ENCODE data around the gene ELOB.

ELOB gene

DNA sequence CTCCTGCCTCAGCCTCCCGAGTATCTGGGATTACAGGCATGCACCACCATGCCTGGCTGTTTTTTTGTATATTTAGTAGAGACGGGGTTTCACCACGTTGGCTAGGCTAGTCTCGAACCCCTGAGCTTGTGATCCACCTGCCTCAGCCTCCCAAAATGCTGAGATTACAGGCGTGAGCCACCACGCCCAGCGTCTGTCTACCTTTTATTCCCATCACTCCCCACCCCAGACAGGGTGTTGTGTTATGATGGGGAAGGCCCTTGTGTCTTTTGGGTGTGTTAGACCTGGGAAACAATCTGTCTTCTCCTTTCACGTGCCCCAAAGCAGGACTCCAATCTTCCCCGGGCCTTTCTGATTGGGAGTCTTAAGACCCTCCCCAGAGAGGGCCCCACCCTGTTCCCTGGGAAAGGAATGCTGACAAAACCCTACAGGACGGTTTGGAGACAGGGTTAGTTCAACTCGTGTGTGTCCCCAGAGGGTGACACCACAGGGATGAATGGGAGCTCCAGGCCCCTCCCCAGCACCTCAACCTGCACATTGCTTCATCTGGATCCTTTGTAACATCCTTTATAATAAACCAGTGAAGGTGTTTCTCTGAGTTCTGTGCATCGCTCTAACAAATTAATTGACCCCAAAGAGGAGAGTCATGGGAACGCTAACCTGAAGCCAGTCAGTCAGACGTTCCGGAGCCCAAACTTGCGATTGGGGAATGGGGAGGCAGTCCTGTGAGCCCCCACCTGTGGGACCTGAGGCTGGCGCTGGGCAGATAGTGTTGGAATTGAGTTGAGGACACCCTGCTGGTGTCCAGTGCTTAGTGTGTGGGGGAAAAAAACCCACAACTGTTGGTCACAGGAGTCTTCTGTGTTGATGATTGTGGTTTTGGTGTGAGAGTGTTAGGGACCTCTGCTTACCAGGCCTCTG, 3.2 kb upstream of the ELOB start:
- no peak for DNase-seq

DNA sequence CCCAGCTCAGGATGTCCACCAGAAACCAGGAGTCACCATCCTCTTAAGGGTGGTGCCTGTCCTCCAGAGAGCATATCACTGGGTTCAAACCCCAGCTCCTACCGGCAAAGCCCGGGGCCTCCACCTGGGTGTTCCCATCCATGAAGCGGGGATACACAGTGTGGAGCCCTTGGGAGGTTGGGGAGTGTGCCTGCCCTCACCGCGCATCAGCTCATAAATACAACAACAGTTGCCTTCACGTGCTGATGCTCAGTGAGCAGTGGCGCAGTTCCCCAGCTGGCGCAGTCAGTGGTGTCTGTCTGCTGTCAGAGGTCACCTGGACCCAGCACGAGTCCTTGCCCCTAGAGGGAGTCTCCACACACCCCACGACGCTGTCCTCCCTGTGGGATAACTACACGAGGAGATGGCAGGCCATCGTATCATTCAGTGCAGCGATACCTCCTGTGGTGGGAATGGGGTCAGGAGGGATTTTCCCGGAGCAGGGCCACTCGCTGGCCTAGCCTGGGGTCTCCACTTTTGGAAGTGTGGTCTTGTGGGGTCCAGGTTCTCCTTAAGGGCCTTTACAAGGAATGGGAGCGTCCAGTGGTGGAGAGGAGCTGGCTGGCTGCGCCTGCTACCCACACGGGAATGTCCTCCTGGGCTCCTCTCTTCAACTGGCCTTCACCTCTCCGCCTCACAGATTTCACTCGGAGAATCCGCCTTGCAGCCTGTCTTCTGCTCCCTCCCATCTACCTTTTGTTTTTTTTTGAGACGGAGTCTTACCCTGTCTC, 2.3 kb upstream of the ELOB start:
- DNase-seq, result no peak

DNA sequence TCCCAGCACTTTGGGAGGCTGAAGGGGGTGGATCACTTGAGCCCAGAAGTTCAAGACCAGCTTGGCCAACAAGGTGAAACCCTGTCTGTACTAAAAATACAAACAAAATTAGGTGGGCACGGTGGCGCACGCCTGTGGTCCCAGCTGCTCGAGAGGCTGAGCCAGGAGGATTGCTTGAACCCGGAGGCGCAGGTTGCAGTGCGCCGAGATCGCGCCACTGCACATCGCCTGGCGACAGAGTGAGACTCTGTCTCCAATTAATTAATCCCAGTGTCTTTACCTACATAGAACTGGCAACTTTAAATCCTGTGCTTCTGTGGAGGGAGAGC, 1.5 kb upstream of the ELOB start:
- no peak for DNase-seq

DNA sequence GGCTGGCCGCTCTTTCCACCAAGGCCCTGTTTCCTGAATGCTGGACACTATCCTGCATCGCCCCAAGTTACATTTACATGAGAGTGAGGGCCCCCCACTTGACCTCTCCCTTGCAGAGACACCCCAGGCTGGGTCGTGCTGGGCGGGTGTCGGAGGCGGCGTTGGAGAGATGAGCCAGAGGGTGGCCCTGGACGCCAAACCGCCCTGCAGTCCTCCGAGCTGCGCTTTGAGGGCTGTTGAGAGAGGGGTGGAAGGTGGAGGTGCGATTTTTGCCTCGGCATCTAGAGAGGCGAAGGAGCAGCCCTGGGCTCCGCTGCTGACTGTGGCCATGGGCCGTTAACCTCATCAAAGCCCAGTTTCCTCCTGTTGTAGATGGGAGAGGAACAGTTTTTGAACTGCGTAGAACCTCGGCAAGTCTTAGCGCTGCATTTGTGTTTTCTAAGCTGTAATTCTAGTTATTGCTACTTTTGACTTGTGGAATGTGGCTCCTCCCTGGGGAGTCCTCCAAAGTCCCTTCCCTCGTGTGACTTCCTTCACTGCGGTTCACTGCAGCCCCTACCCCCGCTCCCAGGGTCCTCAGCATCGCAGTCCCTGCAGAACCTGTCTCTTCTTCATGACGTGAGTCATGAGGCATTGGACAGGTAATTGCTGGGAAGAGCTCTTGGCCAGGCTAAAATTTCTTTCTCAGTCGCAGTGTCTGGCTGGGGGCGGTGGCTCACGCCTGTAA, 986 bp upstream of the ELOB start:
- DNase-seq, result peak; percentile 58

DNA sequence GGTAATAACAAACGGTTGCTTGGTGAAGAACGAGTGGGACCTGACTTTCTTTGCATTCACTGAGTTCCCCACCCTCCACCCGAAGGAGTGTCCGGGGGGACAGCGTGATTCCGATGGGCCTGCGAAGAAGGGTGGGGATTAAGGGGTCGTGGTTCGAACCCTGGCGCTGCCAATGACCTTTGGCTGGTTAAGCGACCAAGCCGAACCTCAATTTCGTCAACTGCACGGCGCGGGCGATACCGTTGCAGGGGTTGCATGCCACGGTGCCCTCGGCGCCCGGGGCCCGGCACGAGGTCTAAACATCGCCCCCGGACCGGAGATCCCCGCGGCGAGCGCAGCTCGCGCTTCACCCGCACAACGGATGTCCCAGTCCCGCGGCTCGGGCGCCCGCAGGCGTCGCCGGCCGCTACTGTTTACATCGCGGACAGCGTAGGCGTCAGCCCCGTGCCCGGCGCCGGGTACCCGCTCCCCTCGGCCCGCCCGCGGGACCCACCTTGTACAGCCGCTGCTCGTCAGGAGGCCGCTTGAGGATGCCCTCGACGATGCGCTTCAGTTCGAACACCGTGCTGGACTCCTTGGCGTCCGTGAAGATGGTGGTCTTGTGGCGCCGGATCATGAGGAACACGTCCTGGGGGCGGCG, 460 bp downstream of the ELOB start:
- no peak for DNase-seq

DNA sequence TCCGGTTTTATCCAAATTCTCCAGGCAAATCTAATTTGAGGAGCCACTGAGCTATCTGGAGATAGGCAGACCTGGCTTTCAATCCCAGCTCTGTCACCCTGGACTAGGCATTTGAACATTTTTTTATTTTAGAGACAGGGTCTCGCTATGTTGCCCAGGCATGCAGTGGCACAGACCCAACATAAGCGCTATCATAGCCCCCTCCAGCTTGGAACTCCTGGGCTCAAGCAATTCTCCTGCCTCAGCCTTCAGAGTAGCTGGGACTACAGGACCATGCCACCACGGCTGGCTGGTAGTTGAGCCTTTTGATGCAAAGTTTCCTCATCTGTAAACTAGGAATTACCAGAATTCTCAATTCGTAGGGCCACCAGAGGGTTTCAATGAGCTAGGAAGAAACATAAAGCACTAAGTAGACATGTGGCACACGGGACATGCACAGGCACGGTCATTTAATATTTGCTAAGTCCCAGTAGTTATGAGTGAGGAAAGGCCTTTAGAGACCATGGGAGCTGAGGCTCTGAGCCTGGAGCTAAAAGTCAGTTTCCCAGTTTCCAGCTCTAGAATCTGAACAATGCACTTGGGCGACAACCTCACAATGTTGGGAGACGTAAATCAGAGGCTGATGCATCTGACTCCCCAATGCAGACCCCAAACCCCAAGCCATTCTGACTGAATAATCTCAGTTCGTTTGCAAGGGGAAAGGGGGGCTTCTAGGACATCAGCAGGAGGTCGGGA, 1.1 kb downstream of the ELOB start:
- no peak for DNase-seq

DNA sequence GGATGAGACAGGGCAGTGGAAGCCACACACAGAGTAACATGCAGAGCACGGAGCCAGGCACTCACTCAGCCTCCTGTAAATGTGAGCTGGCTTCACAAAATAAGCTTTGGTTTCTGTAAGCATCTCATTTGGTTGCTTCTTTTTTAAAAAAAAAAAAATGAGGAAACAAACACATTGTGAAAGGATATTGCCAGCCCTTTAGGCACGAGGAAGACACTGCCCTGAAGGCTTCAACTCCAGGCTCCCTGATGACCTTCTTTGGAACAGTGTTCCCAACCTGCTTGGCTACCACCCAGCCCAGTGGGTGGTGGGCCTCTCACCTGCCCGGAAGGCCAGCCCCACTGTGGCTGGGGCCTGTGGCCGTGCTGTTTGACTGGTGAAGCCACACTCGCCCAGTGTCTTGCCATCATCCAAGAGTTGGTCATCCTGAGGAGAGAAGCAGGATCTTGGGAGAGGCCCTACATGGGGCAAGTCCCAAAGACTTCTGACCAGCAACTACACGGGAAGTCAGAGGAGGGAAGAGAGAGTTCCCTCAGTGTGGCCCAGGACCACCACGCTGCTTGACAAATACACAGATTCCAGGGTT, 1.9 kb downstream of the ELOB start:
- no peak for DNase-seq

DNA sequence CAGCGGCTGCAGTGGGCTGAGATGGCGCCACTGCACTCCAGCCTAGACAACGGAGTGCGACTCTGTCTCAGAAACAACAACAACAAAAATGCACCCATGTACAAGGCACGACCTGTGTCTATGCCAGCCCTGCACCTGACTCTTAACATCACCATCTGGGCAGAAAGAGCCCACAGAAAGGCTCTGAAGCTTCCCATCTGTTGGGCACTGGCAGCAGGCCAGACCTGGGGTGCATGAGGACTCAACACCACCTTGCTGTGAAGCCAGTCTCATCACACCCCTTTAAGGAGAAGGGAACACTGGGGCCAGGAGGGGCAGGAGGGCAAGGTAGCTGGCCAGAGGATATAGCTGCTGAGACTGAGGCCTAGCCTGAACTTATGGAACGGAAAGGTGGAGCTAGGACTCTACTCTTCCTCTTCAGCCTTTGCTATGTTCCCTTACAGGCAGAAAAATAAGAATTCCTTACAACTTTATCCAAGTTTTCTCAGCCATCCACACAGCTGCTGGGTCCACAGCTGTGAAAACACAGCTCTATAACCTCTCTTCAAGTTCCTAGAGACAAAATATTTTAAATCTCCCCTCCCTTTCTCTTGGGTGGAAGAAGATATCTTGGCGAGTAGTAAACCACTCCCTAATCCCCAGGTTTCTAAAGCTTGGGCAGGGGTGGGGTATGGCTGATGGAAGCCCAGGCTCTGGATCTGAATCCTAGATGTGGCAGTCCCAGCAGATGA, 2.8 kb downstream of the ELOB start:
- peak; percentile 68 for DNase-seq

DNA sequence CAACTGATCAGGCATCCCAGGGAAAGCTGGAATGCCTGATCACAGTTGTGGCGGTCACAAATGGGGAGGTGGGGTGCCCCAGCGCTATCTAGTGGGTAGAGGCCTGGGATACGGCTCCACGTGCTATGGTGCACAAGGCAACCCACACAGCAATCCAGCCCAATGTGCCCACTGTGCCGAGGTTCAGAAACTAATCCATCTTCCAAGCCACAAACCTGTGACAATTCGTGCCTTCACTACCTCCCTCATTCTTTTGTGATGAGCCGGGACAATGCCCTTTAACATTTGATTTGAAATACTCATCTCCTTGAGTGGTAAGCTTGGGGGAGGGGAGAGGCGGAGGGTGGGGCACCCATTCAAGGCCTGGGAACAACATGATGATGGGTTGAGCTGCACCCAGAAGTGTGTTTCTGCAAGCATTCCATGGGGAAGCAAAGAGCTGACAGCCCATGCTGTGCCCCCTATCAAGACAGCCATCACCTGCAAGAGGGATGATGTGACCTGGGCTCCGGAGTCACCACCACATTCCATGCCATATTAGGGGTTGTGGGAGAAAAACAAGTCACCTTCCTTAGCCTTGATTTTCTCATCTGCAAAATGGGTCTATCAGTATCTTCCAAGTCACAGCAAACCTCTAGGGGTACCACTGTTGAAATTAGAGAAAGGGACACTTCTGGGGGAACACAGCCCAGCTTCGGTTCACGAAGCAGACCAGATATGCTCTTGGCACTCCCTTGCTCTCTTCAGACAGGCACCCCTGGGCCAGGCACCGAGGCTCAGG, 3.7 kb downstream of the ELOB start:
- DNase-seq, result no peak

DNA sequence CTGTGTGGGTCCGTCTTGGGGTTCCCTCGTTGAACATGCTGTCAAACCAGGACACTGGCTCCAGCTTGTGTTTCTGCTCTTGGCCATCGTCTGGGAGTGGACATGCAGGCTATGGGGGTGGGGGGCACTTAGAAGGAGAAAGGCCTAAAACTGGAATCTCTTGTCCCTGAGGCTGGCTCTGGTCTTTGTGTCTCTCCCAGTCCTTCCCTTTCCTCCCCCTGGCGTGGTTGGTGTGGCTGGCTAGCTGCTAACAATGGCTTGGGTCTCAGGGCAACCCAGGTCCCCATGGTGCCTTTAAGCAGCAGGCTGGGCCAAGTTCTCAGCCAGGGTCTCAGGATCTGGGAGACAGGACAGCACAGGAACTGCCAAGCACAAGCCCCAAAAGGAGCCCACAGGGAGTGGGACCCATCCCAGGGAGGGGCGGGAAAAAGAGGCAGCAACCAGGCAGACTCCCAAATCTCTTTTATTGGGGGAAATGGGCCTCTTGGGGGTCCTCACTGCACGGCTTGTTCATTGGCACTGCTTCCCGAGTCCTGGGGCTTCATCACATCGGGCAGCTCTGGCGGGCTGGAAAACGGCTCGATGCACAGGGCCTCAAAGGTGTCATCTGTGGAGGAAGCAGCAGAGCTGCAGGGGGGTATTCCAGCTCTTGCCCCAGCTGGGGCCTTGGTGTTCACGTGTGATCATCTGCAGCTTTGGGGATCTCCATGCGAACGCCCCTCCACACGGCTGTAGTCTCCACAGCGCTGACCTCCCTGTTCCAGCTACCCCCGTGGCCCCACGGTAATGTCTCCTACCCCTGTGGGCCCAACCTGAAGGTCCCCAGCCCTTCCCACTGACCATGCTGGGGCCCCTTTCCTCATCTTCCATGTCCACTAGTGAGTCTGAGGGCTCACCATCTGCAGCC, 5.3 kb downstream of the ELOB start:
- no peak for DNase-seq

DNA sequence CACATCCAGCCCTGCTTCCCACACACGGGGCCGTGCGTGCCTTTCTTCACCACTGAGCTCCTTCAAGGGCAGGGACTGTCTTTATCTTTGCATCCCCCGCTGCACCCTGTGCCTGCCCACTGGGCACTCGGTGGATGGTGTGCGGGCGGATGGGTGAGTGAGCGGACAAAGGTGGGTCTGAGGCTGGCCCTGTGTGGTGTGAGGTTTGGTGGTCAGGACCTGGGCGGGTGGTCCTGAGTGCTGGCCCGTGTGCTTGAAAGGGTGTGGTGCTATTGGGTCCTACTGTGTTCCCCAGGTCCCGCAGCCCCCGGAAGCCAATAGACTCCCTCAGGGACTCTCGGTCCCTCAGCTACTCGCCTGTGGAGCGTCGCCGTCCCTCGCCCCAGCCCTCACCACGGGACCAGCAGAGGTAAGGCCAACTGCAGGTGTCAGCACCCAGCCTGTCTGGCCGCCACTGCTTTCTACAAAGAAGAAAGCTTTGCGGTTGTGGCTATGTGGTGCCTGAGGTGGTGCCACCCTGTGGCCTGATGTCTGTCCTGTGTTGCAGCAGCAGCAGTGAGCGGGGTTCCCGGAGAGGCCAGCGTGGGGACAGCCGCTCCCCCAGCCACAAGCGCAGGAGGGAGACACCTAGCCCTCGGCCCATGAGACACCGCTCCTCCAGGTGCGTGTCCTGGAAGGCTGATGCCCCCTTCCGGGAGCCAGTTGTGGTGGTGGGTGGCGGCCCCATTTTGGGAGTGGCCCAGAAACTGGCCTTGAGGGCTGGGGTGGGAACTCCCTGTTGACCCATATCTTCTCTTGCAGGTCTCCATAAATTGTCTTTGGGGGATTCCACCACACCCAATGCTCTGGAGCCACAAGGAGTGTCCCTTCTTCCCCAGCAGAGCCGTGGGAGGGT, 6.8 kb downstream of the ELOB start:
- DNase-seq, result peak; percentile 80

DNA sequence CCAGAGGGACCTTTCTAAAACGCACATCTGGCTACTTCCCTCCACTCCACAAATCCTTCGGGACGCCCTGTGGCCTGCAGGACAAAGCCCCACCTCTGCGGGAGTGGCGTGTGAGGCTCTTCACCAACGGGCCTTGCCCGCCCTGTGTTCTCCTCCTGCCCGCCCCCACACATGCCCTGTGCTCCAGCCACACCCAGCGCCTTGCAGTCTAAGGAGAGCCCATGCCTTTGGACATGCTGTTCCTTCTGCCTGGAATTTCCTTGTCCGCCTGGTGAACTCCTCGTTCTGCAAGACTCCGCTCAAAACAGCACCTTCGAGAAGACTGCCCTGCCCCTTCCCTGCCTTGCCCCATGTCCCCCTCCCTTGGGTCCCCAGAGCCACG, 7.4 kb downstream of the ELOB start:
- DNase-seq, result peak; percentile 63

DNA sequence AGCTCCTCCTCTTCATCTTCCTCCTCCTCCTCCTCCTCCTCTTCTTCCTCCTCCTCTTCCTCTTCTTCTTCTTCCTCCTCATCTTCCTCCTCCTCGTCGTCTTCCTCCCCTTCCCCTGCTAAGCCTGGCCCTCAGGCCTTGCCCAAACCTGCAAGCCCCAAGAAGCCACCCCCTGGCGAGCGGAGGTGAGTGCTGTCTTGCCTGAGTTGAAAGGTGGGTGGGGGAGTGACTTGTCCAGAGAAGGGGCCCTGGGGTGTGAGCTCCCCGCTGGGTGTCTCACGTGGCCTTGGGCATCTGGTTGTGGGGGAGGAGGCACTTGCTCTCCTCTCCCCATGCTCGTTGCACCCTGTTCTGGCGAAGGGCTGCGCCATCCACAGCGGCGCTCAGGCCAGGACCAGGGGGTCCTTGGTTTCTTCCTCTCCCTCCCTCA, 8.0 kb downstream of the ELOB start:
- DNase-seq, result no peak

DNA sequence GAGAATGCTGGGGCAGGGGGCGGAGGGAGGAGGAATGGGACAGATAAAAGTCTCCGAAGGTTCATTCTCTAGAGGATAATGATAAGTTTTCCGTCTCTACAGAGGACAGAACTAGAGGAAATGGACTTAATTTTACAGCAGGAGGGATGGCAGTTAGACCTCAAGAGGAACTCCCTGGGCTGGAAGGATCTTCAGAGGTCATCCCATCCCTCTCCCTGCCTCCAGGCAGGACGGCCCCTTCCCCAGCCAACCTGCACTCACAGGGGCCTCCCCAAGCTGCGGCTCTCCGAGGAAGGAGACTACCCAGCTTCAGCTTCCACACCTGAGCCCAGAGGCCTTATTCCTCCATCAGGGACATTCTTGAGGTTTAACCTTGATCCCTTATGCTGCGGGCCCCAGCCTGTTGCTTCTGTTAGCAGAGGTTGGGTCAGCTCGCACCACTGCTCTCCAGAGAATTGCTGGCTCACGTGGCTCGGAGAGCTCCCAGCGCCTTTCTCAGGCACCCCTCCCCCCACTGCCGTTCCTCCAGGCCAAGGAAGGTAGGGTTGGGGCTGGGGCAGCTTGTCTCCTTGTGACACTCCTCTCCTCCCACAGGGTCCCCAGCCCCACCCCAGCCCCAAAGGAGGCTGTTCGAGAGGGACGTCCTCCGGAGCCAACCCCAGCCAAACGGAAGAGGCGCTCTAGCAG, 8.5 kb downstream of the ELOB start:
- no peak for DNase-seq

DNA sequence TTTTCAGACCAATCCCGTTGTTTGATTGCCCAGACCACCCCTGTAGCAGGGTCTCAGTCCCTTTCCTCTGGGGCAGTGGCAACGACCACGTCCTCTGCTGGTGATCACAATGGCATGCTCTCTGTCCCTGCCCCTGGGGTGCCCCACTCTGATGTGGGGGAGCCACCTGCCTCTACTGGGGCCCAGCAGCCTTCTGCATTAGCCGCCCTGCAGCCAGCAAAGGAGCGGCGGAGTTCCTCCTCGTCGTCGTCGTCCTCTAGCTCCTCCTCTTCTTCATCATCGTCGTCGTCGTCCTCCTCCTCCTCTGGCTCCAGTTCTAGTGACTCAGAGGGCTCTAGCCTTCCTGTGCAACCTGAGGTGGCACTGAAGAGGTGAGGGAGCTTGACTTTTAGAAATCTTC, 9.2 kb downstream of the ELOB start:
- DNase-seq, result no peak

DNA sequence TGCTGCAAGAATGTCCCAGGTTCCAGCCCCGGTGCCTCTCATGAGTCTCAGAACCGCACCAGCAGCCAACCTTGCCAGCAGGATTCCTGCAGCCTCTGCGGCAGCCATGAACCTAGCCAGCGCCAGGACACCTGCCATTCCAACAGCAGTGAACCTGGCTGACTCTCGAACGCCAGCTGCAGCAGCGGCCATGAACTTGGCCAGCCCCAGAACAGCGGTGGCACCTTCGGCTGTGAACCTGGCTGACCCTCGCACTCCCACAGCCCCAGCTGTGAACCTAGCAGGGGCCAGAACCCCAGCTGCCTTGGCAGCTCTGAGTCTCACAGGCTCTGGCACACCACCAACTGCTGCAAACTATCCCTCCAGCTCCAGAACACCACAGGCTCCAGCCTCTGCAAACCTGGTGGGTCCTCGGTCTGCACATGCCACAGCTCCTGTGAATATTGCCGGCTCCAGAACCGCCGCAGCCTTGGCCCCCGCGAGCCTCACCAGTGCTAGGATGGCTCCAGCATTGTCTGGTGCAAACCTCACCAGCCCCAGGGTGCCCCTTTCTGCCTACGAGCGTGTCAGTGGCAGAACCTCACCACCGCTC, 9.8 kb downstream of the ELOB start:
- no peak for DNase-seq

DNA sequence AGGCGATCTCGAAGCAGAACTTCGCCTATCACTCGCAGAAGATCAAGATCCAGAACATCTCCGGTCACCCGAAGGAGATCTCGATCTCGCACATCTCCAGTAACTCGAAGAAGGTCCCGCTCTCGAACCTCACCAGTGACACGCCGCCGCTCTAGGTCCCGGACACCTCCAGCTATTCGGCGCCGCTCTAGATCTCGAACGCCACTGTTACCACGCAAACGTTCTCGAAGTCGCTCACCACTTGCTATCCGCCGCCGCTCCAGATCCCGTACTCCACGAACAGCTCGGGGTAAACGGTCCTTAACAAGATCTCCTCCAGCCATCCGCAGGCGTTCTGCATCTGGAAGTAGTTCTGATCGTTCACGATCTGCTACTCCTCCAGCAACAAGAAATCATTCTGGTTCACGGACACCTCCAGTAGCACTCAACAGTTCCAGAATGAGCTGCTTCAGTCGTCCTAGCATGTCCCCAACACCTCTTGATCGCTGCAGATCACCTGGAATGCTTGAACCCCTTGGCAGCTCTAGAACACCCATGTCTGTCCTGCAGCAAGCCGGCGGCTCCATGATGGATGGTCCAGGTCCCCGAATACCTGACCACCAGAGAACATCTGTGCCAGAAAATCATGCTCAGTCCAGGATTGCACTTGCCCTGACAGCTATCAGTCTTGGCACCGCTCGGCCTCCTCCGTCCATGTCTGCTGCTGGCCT, 10.5 kb downstream of the ELOB start:
- DNase-seq, result no peak
